Measurements from ENCODE around the gene HSD17B1.

HSD17B1 gene

DNA sequence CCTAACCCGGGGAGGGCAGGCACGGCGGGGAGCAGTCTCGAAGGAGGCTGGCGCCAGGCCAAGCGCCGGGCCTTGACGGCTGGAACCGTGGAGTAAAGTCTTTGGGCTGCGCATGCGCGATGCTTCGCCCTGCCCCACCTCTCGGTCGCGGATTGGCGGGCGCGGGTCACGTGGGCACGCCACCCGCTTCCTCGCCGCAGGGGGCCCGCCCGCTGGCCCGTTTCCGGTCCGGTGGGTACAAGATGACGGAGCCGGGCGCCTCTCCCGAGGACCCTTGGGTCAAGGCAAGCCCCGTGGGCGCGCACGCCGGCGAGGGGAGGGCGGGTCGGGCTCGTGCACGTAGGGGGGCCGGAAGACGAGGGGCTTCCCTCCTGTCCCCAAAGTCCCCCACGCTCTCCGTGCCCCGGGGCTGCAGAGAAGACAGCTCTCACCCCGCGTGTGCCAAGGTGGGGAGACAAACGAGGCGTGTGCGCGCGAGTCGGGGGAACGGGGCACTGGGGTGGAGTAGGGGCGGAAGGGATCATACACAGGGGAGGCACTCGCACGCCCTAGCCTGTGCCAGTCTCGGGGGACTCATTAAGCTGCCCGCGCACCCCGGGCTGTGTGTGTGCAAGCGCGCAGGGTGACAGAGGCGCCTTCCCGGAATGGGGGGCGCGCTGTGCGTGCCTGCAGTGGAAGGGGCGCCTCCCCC, 14.3 kb downstream of the HSD17B1 start, which contains the start of gene MLX:
Gene MLX, plus strand, starts transcription at position 218 of the 691 bp plus-strand sequence. Its CDS starts 25 bp downstream, at position 243.
- H2AK5ac ChIP-seq (ENCODE audit: low read length), result peak within 1 kb of the TSS; percentile 96
- H2BK5ac ChIP-seq (ENCODE audit: low read depth, low read length, poor library complexity), result peak within 1 kb of the TSS; percentile 42
- peaks cover 59 to 61% of the 10 kb centered on the region in 2 experiments for H3K36me3 ChIP-seq (ENCODE audit: control insufficient read depth in 1 of 2, insufficient read depth in 2 of 2, low read length in 2 of 2)
- WGBS (ENCODE audit: extremely low coverage, insufficient coverage, insufficient read length), result no CpG with 5 or more reads among the region's 72 CpGs
- H3K23ac ChIP-seq (ENCODE audit: low read length), result no peak within 1 kb of the TSS
- H4K8ac ChIP-seq (ENCODE audit: low read depth, low read length), result peak within 1 kb of the TSS; percentile 82
- peaks cover 12% of the 10 kb centered on the region for H3K79me2 ChIP-seq (ENCODE audit: control insufficient read depth, insufficient read depth, low read length, poor library complexity)
- peak within 1 kb of the TSS; percentile 88 for H3K4me3 ChIP-seq (ENCODE audit: low read depth, low read length)
- H3K14ac ChIP-seq (ENCODE audit: low read length), result peak within 1 kb of the TSS; percentile 91
- peak within 1 kb of the TSS; percentile 57 for H3K27ac ChIP-seq (ENCODE audit: low read depth, low read length)
- H4K12ac ChIP-seq (ENCODE audit: low read depth, low read length), result peak within 1 kb of the TSS; percentile 96
- H3K18ac ChIP-seq (ENCODE audit: low read length), result peak within 1 kb of the TSS; percentile 62
- peak within 1 kb of the TSS; percentile 41 for H2AFZ ChIP-seq (ENCODE audit: insufficient read depth, low read length, poor library complexity)
- H4K91ac ChIP-seq (ENCODE audit: low read depth, low read length), result peak within 1 kb of the TSS; percentile 92
- peak; percentile 93 to 97 for DNase-seq
- peaks cover 13 to 14% of the 10 kb centered on the region in 2 experiments for H3K4me1 ChIP-seq (ENCODE audit: control insufficient read depth in 1 of 2, insufficient read depth in 2 of 2, low read length in 2 of 2)
- H3K4ac ChIP-seq (ENCODE audit: low read depth, low read length), result peak within 1 kb of the TSS; percentile 93
- H3K27me3 ChIP-seq (ENCODE audit: insufficient read depth, low read length), result no peaks in the 10 kb centered on the region
- peaks cover 11% of the 10 kb centered on the region for H3K79me1 ChIP-seq (ENCODE audit: low read length)
- H3K9me3 ChIP-seq (ENCODE audit: insufficient read depth, low read depth, low read length), result no peaks in the 10 kb centered on the region
- H3K4me2 ChIP-seq (ENCODE audit: low read length), result peak within 1 kb of the TSS; percentile 88
- H3K9ac ChIP-seq (ENCODE audit: low read length), result peak within 1 kb of the TSS; percentile 67
- H2BK120ac ChIP-seq (ENCODE audit: insufficient read depth, low read length, poor library complexity), result peak within 1 kb of the TSS; percentile 57
- H2BK12ac ChIP-seq (ENCODE audit: low read length), result peak within 1 kb of the TSS; percentile 42

DNA sequence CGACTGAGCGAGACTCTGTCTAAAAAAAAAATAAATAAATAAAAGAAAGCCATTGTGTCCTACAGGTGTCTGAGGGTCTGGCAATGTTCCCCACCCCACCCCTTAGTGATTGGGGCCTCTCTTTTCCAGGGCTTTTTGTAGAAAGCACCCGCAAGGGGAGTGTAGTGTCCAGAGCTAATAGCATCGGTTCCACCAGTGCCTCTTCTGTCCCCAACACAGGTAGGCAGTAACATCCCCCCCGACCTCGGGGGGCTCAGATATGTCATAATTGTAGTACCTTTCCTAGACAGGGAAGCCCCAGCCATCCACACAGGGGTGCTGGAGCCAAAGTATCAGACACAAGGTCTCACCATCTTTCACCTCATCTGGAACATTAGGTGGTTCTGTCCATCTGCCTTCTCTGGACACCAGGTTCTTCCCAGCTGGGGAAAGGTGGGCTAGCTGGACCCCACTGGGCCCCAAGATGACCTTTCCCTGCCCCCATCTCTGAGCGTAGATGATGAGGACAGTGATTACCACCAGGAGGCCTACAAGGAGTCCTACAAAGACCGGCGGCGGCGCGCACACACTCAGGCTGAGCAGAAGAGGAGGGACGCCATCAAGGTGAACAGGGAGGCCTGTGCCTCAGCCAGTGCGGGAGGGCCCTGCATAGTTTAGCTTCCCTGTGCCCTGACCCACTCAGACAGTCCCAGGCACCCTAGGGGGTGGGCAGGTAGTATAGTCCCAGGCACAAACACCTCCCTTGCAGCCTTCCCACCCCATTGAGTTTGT, 15.8 kb downstream of the HSD17B1 start:
- Histone ChIP-seq H3K4me2 (ENCODE audit: low read length) (no peak overlapping the region), H3K27me3 (ENCODE audit: insufficient read depth, low read length) (no peaks in the 10 kb centered on the region), H3K27ac (ENCODE audit: low read depth, low read length) (no peak overlapping the region), H3K23ac (ENCODE audit: low read length) (no peak overlapping the region), H2BK12ac (ENCODE audit: low read length) (no peak overlapping the region), H3K79me1 (ENCODE audit: low read length) (peaks cover 11% of the 10 kb centered on the region), H2AFZ (ENCODE audit: insufficient read depth, low read length, poor library complexity) (no peak overlapping the region), H3K79me2 (ENCODE audit: control insufficient read depth, insufficient read depth, low read length, poor library complexity) (peaks cover 9% of the 10 kb centered on the region), H3K14ac (ENCODE audit: low read length) (no peak overlapping the region), H3K9me3 (ENCODE audit: insufficient read depth, low read depth, low read length) (no peaks in the 10 kb centered on the region), H3K4ac (ENCODE audit: low read depth, low read length) (no peak overlapping the region), H2BK120ac (ENCODE audit: insufficient read depth, low read length, poor library complexity) (no peak overlapping the region), H4K8ac (ENCODE audit: low read depth, low read length) (no peak overlapping the region), H4K91ac (ENCODE audit: low read depth, low read length) (no peak overlapping the region), H2AK5ac (ENCODE audit: low read length) (no peak overlapping the region), H4K12ac (ENCODE audit: low read depth, low read length) (no peak overlapping the region), H3K36me3 (ENCODE audit: control insufficient read depth in 1 of 2, insufficient read depth in 2 of 2, low read length in 2 of 2) (peaks cover 72 to 75% of the 10 kb centered on the region in 2 experiments), H3K4me1 (ENCODE audit: control insufficient read depth in 1 of 2, insufficient read depth in 2 of 2, low read length in 2 of 2) (peaks cover 8 to 9% of the 10 kb centered on the region in 2 experiments), H3K18ac (ENCODE audit: low read length) (no peak overlapping the region), H3K4me3 (ENCODE audit: low read depth, low read length) (no peak overlapping the region), H3K9ac (ENCODE audit: low read length) (no peak overlapping the region), H2BK5ac (ENCODE audit: low read depth, low read length, poor library complexity) (no peak overlapping the region)
- no peak for DNase-seq
- no CpG with 5 or more reads among the region's 14 CpGs for WGBS (ENCODE audit: extremely low coverage, insufficient coverage, insufficient read length)

DNA sequence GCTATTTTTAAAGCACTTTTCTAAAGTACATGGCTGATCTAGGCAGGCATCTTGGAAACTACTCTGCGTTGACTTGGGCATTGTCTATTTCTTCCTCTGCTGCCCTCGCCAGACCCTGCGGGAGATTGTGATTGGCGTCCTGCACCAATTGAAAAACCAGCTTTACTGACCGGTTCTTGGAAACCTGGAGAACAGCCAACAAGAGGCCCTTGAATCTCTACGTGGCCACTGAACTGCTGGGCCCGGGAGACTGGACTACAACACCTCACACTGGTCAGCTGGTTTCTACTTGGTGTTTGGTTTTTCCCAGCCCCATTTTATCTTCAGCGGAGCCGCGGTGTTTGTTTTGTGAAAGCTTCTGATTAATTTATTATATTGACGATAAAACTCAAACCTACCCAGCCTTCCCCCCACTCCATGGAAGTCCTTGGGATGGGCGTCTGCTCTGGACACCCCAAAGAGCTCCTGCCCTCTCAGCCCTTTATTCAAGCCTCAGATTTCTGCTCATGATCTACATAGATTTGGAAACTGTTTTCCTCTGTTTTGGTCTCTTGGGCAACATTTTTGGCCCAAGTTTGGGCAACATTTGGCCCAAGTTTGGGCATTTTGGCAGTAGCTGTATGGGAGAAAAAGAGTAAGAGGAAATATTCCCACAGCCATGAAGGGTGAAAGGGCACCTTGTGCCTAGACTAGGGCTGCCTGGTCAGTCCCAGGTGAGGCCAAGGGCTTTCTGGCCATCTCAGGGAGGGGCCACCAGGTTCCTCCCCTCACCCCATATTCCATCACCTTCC, 18.9 kb downstream of the HSD17B1 start:
- whole genome bisulfite sequencing (ENCODE audit: extremely low coverage, insufficient coverage, insufficient read length), result no CpG with 5 or more reads among the region's 12 CpGs
- H3K36me3 ChIP-seq (ENCODE audit: control insufficient read depth in 1 of 2, insufficient read depth in 2 of 2, low read length in 2 of 2), result peaks cover 52 to 63% of the 10 kb centered on the region in 2 experiments
- no peak overlapping the region for H3K9ac ChIP-seq (ENCODE audit: low read length)
- no peak overlapping the region for H2BK5ac ChIP-seq (ENCODE audit: low read depth, low read length, poor library complexity)
- H3K4me2 ChIP-seq (ENCODE audit: low read length), result no peak overlapping the region
- H4K91ac ChIP-seq (ENCODE audit: low read depth, low read length), result no peak overlapping the region
- H3K79me2 ChIP-seq (ENCODE audit: control insufficient read depth, insufficient read depth, low read length, poor library complexity), result peaks cover 9% of the 10 kb centered on the region
- no peak overlapping the region for H2BK120ac ChIP-seq (ENCODE audit: insufficient read depth, low read length, poor library complexity)
- H3K27ac ChIP-seq (ENCODE audit: low read depth, low read length), result no peak overlapping the region
- no peaks in the 10 kb centered on the region for H3K27me3 ChIP-seq (ENCODE audit: insufficient read depth, low read length)
- H4K12ac ChIP-seq (ENCODE audit: low read depth, low read length), result no peak overlapping the region
- H3K23ac ChIP-seq (ENCODE audit: low read length), result no peak overlapping the region
- no peak overlapping the region for H2AFZ ChIP-seq (ENCODE audit: insufficient read depth, low read length, poor library complexity)
- H4K8ac ChIP-seq (ENCODE audit: low read depth, low read length), result no peak overlapping the region
- no peak overlapping the region for H3K4ac ChIP-seq (ENCODE audit: low read depth, low read length)
- no peak for DNase-seq
- H3K9me3 ChIP-seq (ENCODE audit: insufficient read depth, low read depth, low read length), result no peaks in the 10 kb centered on the region
- no peak overlapping the region for H2AK5ac ChIP-seq (ENCODE audit: low read length)
- no peak overlapping the region for H3K4me3 ChIP-seq (ENCODE audit: low read depth, low read length)
- no peak overlapping the region for H3K18ac ChIP-seq (ENCODE audit: low read length)
- peaks cover 8% of the 10 kb centered on the region for H3K79me1 ChIP-seq (ENCODE audit: low read length)
- peaks cover 5 to 6% of the 10 kb centered on the region in 2 experiments for H3K4me1 ChIP-seq (ENCODE audit: control insufficient read depth in 1 of 2, insufficient read depth in 2 of 2, low read length in 2 of 2)
- H3K14ac ChIP-seq (ENCODE audit: low read length), result no peak overlapping the region
- no peak overlapping the region for H2BK12ac ChIP-seq (ENCODE audit: low read length)

DNA sequence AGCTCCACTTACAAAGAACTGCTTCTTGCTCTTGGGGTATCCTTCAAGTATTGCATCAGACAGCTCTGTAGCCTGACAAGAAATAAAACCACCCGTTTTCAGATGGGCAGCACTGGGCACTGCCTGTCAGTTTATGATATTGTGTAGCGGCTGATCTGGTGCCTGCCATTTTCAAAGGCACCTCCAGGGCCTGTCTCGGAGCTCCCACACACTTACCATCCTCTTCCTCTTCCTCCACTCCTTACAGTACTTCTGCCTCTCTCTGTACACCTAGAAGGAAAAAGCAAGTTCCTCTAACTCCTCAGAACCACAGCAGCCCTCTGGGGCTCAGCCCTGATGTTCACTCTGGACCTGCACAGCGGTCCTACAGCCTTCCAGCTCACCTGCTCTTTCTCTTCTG, 20.4 kb downstream of the HSD17B1 start:
- H3K9me3 ChIP-seq (ENCODE audit: insufficient read depth, low read depth, low read length), result no peaks in the 10 kb centered on the region
- no peak overlapping the region for H3K4me3 ChIP-seq (ENCODE audit: low read depth, low read length)
- no peak overlapping the region for H3K9ac ChIP-seq (ENCODE audit: low read length)
- H3K27ac ChIP-seq (ENCODE audit: low read depth, low read length), result no peak overlapping the region
- H3K4ac ChIP-seq (ENCODE audit: low read depth, low read length), result no peak overlapping the region
- H3K79me1 ChIP-seq (ENCODE audit: low read length), result peaks cover 3% of the 10 kb centered on the region
- peaks cover 2% of the 10 kb centered on the region in 2 experiments for H3K4me1 ChIP-seq (ENCODE audit: control insufficient read depth in 1 of 2, insufficient read depth in 2 of 2, low read length in 2 of 2)
- no peak overlapping the region for H2BK5ac ChIP-seq (ENCODE audit: low read depth, low read length, poor library complexity)
- no CpG with 5 or more reads among the region's 4 CpGs for WGBS (ENCODE audit: extremely low coverage, insufficient coverage, insufficient read length)
- no peak for DNase-seq
- no peak overlapping the region for H4K8ac ChIP-seq (ENCODE audit: low read depth, low read length)
- no peak overlapping the region for H4K91ac ChIP-seq (ENCODE audit: low read depth, low read length)
- no peak overlapping the region for H3K4me2 ChIP-seq (ENCODE audit: low read length)
- no peak overlapping the region for H2AFZ ChIP-seq (ENCODE audit: insufficient read depth, low read length, poor library complexity)
- no peak overlapping the region for H3K18ac ChIP-seq (ENCODE audit: low read length)
- H3K23ac ChIP-seq (ENCODE audit: low read length), result no peak overlapping the region
- H2BK120ac ChIP-seq (ENCODE audit: insufficient read depth, low read length, poor library complexity), result no peak overlapping the region
- no peak overlapping the region for H2BK12ac ChIP-seq (ENCODE audit: low read length)
- no peak overlapping the region for H2AK5ac ChIP-seq (ENCODE audit: low read length)
- peaks cover 52 to 63% of the 10 kb centered on the region in 2 experiments for H3K36me3 ChIP-seq (ENCODE audit: control insufficient read depth in 1 of 2, insufficient read depth in 2 of 2, low read length in 2 of 2)
- H3K14ac ChIP-seq (ENCODE audit: low read length), result no peak overlapping the region
- no peaks in the 10 kb centered on the region for H3K27me3 ChIP-seq (ENCODE audit: insufficient read depth, low read length)
- no peak overlapping the region for H4K12ac ChIP-seq (ENCODE audit: low read depth, low read length)
- H3K79me2 ChIP-seq (ENCODE audit: control insufficient read depth, insufficient read depth, low read length, poor library complexity), result peaks cover 8% of the 10 kb centered on the region
